Measurements from ENCODE around the gene INTS6L.
A peak's percentile ranks its signal among the peaks of the same experiment; 100 is the strongest.
"Not testable (repeated sequence)": the region's sequence is repeated elsewhere in the genome, so short reads cannot be mapped to it uniquely, and the experiment has no call there.

Gene INTS6L

DNA sequence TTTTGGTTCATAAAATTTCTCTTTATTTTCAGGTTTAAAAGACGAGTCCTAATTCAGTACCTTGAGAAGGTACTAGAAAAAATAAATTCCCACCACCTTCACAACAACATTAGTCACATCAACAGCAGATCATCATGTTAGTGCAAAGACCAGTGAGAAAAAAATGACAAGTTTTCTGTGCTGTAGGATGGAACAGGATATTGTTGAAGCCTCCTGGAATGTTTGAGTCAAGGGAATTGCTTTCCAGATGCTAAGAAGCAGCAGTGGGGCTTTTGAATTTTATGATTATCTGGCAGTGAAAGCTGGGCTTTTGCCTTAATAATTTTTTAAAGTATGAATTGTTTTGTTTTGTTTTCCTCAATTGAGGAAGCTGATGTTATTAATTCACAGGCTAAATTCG lies 61.0 kb downstream of the INTS6L start:
- H3K9me3 Mint-ChIP-seq = no peaks in the 10 kb centered on the region
- H3K4me1 Mint-ChIP-seq = no peaks in the 10 kb centered on the region
- no peak overlapping the region for H3K27ac Mint-ChIP-seq (ENCODE audit: low read depth)
- no peak for ATAC-seq (replicated peaks; ENCODE audit: extremely low read depth, poor library complexity, severe bottlenecking)
- peaks cover 9% of the 10 kb centered on the region for H3K36me3 Mint-ChIP-seq (ENCODE audit: insufficient read depth)
- no peaks in the 10 kb centered on the region for H3K27me3 Mint-ChIP-seq
- no peak for DNase-seq (ENCODE audit: low spot score in 2 of 2)
- no peak overlapping the region for H3K4me3 Mint-ChIP-seq

- peaks cover 7% of the 10 kb centered on the region for H3K27me3 Mint-ChIP-seq
- no peak overlapping the region for H3K27ac Mint-ChIP-seq (ENCODE audit: low read depth)
- no peaks in the 10 kb centered on the region for H3K9me3 Mint-ChIP-seq
- ATAC-seq (replicated peaks; ENCODE audit: extremely low read depth, poor library complexity, severe bottlenecking) = no peak
- no peaks in the 10 kb centered on the region for H3K4me1 Mint-ChIP-seq
- H3K36me3 Mint-ChIP-seq (ENCODE audit: insufficient read depth) = no peaks in the 10 kb centered on the region
- DNase-seq (ENCODE audit: low spot score in 2 of 2) = no peak
- no peak overlapping the region for H3K4me3 Mint-ChIP-seq
Observed at GRCh38 chrX:135585153-135585552, 64.7 kb downstream of the INTS6L start.

DNA sequence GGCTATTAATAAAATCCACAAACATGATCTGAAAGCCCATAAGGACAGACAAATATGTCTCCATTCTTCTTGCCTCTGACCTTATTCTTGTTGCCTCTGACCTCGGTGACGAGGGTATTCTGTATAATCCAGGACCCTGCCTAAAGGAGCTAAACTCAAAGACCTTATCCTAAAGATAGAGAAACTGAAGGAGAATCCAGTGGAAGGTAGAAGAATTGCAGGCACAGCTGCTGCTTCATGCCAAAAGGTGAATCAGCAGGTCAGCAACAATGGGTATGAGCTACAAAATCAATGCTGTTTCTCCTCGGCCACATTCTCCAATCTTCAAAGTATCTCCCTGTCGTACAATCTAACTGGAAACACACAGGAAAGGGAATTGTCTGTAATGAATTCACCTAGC lies 71.4 kb downstream of the INTS6L start:
- H3K4me1 Mint-ChIP-seq = no peaks in the 10 kb centered on the region
- peaks cover 7% of the 10 kb centered on the region for H3K27me3 Mint-ChIP-seq
- H3K9me3 Mint-ChIP-seq = no peaks in the 10 kb centered on the region
- no peak overlapping the region for H3K27ac Mint-ChIP-seq (ENCODE audit: low read depth)
- no peak for DNase-seq (ENCODE audit: low spot score in 2 of 2)
- H3K4me3 Mint-ChIP-seq = no peak overlapping the region
- ATAC-seq (replicated peaks; ENCODE audit: extremely low read depth, poor library complexity, severe bottlenecking) = no peak
- H3K36me3 Mint-ChIP-seq (ENCODE audit: insufficient read depth) = no peaks in the 10 kb centered on the region

DNA sequence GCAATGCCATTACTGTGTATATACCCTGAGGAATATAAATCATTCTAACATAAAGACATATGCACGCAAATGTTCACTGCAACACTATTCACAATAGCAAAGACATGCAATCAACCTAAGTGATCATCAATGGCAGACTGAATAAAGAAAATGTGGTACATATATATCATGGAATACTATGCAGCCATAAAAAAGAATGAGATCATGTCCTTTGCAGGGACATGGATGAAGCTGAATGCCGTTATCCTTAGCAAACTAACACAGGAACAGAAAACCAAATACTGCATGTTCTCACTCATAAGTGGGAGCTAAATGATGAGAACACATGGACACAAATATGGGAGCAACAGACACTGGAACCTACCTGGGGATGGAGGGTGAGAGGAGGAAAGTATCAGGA lies 73.6 kb downstream of the INTS6L start:
- H3K4me3 Mint-ChIP-seq; H3K9me3 Mint-ChIP-seq; ATAC-seq (replicated peaks; ENCODE audit: extremely low read depth, poor library complexity, severe bottlenecking); H3K27me3 Mint-ChIP-seq; H3K36me3 Mint-ChIP-seq (ENCODE audit: insufficient read depth); DNase-seq (ENCODE audit: low spot score in 2 of 2); H3K4me1 Mint-ChIP-seq: not testable (repeated sequence)
- H3K27ac Mint-ChIP-seq (ENCODE audit: low read depth) = peak overlapping the region; percentile 20

DNA sequence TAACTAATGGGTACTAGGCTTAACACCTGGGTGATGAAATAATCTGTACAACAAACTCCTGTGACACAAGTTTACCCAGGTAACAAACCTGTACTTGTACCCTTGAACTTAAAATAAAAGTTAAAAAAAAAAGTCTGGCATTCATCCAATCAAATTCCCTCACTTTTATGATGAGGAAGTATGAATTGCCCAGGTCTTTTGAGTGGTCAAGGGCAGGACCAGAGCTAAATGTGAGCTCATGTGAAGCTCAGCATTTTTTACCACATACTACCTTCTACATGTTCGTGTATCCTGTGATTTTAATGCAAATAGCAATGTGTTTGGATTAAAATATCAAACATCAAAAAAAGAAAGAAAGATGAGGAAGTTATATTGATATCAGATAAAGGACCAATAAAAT lies 74.0 kb downstream of the INTS6L start:
- not testable (repeated sequence) for H3K27ac Mint-ChIP-seq (ENCODE audit: low read depth); H3K4me1 Mint-ChIP-seq; H3K9me3 Mint-ChIP-seq; DNase-seq (ENCODE audit: low spot score in 2 of 2); H3K27me3 Mint-ChIP-seq; H3K4me3 Mint-ChIP-seq; H3K36me3 Mint-ChIP-seq (ENCODE audit: insufficient read depth); ATAC-seq (replicated peaks; ENCODE audit: extremely low read depth, poor library complexity, severe bottlenecking)

DNA sequence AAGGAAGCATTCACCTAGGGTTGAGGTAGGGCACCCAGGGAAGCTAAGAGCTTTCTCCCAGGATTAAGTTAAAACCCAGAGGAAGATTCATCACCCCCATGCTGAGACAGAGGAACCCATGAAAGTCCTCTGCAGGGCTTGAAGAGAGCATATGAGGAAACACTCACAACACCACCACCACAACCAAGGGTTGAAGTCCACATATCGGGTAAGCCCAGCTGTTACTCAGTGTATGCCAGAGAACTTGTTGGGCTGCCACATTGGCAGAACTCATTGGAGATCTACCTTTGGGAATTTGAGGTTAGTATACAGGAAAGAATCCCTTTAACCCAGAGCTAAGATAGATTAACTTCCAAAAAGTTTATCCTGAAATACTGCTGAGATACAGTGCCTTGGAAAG lies 75.1 kb downstream of the INTS6L start:
- H3K4me1 Mint-ChIP-seq = no peaks in the 10 kb centered on the region
- H3K4me3 Mint-ChIP-seq = no peak overlapping the region
- H3K36me3 Mint-ChIP-seq (ENCODE audit: insufficient read depth) = no peaks in the 10 kb centered on the region
- H3K27me3 Mint-ChIP-seq = no peaks in the 10 kb centered on the region
- no peak overlapping the region for H3K27ac Mint-ChIP-seq (ENCODE audit: low read depth)
- DNase-seq (ENCODE audit: low spot score in 2 of 2) (no peak), ATAC-seq (replicated peaks; ENCODE audit: extremely low read depth, poor library complexity, severe bottlenecking) (no peak)
- no peaks in the 10 kb centered on the region for H3K9me3 Mint-ChIP-seq

GRCh38 chrX:135596495-135596894 lies 76.0 kb downstream of the INTS6L start:
- ATAC-seq (replicated peaks; ENCODE audit: extremely low read depth, poor library complexity, severe bottlenecking) = no peak
- H3K4me3 Mint-ChIP-seq = no peak overlapping the region
- H3K9me3 Mint-ChIP-seq = no peaks in the 10 kb centered on the region
- no peak overlapping the region for H3K27ac Mint-ChIP-seq (ENCODE audit: low read depth)
- no peaks in the 10 kb centered on the region for H3K4me1 Mint-ChIP-seq
- no peaks in the 10 kb centered on the region for H3K36me3 Mint-ChIP-seq (ENCODE audit: insufficient read depth)
- no peak for DNase-seq (ENCODE audit: low spot score in 2 of 2)
- no peaks in the 10 kb centered on the region for H3K27me3 Mint-ChIP-seq

GRCh38 chrX:135605906-135606305 lies 85.4 kb downstream of the INTS6L start:
- Mint-ChIP-seq H3K36me3 (ENCODE audit: insufficient read depth) (peaks cover under 1% of the 10 kb centered on the region), H3K27ac (ENCODE audit: low read depth) (no peak overlapping the region), H3K27me3 (peaks cover 38% of the 10 kb centered on the region), H3K9me3 (no peaks in the 10 kb centered on the region), H3K4me3 (no peak overlapping the region), H3K4me1 (no peaks in the 10 kb centered on the region)
- no peak for ATAC-seq (replicated peaks; ENCODE audit: extremely low read depth, poor library complexity, severe bottlenecking)
- DNase-seq (ENCODE audit: low spot score in 2 of 2) = no peak

DNA sequence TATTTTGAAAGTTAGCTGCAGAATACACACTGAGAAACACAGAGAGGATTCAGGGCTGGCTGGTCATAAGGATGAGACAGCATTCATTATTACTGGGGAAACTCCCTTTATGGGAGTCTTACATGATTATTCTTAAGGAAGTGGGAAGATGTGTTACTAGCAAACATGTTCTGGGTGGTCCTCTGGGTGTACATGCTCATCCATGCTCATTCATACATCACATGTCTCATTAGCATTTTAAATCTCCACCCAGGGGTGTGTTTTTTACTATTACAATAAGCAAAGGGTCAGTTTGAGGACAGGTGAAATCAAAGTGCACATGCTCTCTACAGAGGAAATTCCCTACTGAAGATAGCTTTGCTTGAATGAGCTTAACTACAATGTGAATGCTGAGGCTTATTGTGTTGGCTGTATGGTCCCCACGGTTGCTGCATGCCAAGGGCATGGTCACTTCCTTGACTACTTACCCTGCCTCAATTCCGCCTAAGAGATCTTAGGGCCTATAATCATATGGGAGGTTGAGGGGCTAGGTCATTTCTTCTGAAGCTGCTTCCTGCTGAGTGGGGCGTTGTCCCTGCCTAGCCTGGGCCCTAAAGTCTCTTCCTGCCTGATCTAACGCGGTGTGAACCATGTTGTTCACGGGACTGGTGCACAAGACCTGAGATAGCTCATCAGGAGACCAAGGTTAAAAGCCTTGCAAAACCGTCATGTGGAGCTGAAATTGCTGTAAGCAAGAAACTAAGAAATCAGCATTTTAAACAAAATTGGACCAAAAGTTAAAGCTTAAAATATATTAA lies 104.1 kb downstream of the INTS6L start:
- ATAC-seq (replicated peaks; ENCODE audit: extremely low read depth, poor library complexity, severe bottlenecking); H3K4me3 Mint-ChIP-seq; H3K36me3 Mint-ChIP-seq (ENCODE audit: insufficient read depth); DNase-seq (ENCODE audit: low spot score in 2 of 2); H3K27ac Mint-ChIP-seq (ENCODE audit: low read depth); H3K4me1 Mint-ChIP-seq; H3K9me3 Mint-ChIP-seq; H3K27me3 Mint-ChIP-seq: not testable (repeated sequence)

DNA sequence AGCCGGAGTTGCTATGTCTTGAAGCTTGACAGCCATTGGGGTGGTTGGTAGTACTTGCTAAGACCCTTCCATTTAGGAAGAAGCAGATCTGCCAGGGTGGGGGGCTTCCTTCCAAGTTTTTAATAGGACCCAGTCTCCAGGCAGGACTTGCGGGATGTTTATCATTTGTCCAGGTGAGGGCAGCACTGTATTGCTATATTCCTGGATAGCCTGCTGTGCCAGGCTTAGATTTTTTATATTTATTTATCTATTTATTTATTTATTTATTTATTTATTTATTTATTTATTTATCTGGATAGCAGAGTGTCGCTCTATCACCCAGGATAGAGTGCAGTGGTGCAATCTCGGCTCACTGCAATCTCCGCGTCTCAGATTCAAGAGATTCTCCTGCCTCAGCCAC lies 105.5 kb downstream of the INTS6L start:
- Mint-ChIP-seq H3K4me3 (no peak overlapping the region), H3K9me3 (no peaks in the 10 kb centered on the region), H3K27ac (ENCODE audit: low read depth) (no peak overlapping the region), H3K27me3 (no peaks in the 10 kb centered on the region), H3K4me1 (no peaks in the 10 kb centered on the region), H3K36me3 (ENCODE audit: insufficient read depth) (no peaks in the 10 kb centered on the region)
- ATAC-seq (replicated peaks; ENCODE audit: extremely low read depth, poor library complexity, severe bottlenecking) (no peak), DNase-seq (ENCODE audit: low spot score in 2 of 2) (no peak)

GRCh38 chrX:135629342-135629741 lies 108.9 kb downstream of the INTS6L start:
- Mint-ChIP-seq H3K4me1 (no peaks in the 10 kb centered on the region), H3K27ac (ENCODE audit: low read depth) (no peak overlapping the region), H3K27me3 (peaks cover 19% of the 10 kb centered on the region), H3K9me3 (no peaks in the 10 kb centered on the region), H3K4me3 (no peak overlapping the region), H3K36me3 (ENCODE audit: insufficient read depth) (no peaks in the 10 kb centered on the region)
- DNase-seq (ENCODE audit: low spot score in 2 of 2) = no peak
- ATAC-seq (replicated peaks; ENCODE audit: extremely low read depth, poor library complexity, severe bottlenecking) = no peak

Data from central memory CD8-positive, alpha-beta T cell (primary cell).